ENCODE results near the gene TRPV5. TPM values are rescaled to one million over a fixed set of nuclear protein-coding genes. Genes with fewer than 3 reads are reported as not detected.

Gene TRPV5
- polyA plus RNA-seq, 4 donors, result 0.01 to 0.03 TPM; not detected in 2

DNA sequence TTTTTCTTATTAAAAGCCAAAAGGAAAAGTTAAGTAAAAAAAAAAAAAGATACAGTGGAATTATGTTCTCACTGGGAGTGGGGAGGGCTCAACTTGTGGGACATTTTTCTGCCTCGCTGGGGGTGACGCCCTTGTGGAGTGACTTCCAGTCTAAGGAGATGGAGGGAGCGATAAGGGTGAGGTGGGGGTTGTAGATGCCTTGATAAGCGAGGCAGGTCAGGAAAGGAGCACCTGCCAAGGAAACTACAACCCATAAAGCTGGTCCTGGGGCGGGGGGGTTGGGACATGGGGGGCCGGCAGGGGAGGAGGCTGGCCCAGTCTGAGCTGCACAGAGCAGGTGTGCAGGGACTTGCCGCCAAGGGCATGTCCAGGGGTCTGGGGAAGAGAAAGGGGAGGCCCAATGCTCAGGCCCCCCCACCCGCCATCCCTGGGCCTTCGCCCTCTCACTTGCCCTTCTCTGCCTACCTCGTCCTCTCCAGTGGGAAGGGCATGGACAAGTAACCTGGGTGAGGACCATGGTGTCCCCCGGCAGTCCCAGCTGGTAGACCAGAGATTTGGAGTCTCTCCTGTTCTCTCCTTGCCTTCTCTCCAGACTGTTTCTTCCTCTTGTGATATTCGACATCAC, 2.5 kb upstream of the TRPV5 start:
- FAIRE-seq, result no peak
- H3K4me1 ChIP-seq (ENCODE audit: control insufficient read depth in 3 of 3, insufficient read depth in 2 of 3, low read depth in 1 of 3, low read length in 2 of 3), result no peaks in the 10 kb centered on the region
- DNase-seq, result no peak
- H3K9me3 ChIP-seq (ENCODE audit: control insufficient read depth in 2 of 2, insufficient read depth in 1 of 2, low read depth in 1 of 2, low read length in 1 of 2), result no peaks in the 10 kb centered on the region
- H3K4me3 ChIP-seq (ENCODE audit: low read depth in 1 of 3, low read length in 3 of 3), result no peak overlapping the region
- peaks cover 0 to 28% (median 0%) of the 10 kb centered on the region in 3 donors for H3K36me3 ChIP-seq (ENCODE audit: control insufficient read depth in 3 of 3, insufficient read depth in 2 of 3, low read depth in 1 of 3, low read length in 3 of 3)
- no peak overlapping the region for H3K27ac ChIP-seq (ENCODE audit: low read depth in 1 of 3, low read length in 2 of 3)
- H3K27me3 ChIP-seq (ENCODE audit: control insufficient read depth in 3 of 3, insufficient read depth in 3 of 3, low read length in 3 of 3), result no peaks in the 10 kb centered on the region
- WGBS, 3 donors, result 78 to 92% (median 87%) methylated on average over 10 to 12 of the region's 12 CpGs

DNA sequence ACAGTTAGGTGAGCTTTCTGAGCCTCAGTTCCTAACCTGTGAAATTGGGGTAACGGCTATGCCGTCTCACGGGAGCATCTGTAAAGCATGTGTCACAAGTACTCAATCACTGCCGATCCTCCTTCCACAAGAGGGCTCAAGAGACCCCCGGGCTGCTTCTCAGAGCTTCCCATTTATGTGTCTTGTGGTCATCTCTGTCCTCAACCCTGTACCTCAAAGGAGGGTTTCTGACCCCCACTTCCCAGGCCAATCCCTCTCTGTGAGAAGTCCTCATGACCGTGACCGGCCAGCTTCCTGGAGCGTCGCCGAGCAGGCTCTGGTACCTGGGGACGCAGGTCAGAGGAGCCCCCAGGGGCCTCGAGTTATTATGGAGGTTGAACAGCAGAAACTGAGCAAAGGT, 510 bp upstream of the TRPV5 start:
- DNase-seq (no peak), FAIRE-seq (no peak)
- Histone ChIP-seq H3K36me3 (ENCODE audit: control insufficient read depth in 3 of 3, insufficient read depth in 2 of 3, low read depth in 1 of 3, low read length in 3 of 3) (peaks cover 0 to 13% (median 0%) of the 10 kb centered on the region in 3 donors), H3K4me1 (ENCODE audit: control insufficient read depth in 3 of 3, insufficient read depth in 2 of 3, low read depth in 1 of 3, low read length in 2 of 3) (no peaks in the 10 kb centered on the region), H3K27me3 (ENCODE audit: control insufficient read depth in 3 of 3, insufficient read depth in 3 of 3, low read length in 3 of 3) (no peaks in the 10 kb centered on the region), H3K9me3 (ENCODE audit: control insufficient read depth in 2 of 2, insufficient read depth in 1 of 2, low read depth in 1 of 2, low read length in 1 of 2) (no peaks in the 10 kb centered on the region), H3K4me3 (ENCODE audit: low read depth in 1 of 3, low read length in 3 of 3) (no peak overlapping the region), H3K27ac (ENCODE audit: low read depth in 1 of 3, low read length in 2 of 3) (no peak overlapping the region)
- WGBS, 3 donors, result 79 to 87% (median 83%) methylated on average over 12 of the region's 12 CpGs

DNA sequence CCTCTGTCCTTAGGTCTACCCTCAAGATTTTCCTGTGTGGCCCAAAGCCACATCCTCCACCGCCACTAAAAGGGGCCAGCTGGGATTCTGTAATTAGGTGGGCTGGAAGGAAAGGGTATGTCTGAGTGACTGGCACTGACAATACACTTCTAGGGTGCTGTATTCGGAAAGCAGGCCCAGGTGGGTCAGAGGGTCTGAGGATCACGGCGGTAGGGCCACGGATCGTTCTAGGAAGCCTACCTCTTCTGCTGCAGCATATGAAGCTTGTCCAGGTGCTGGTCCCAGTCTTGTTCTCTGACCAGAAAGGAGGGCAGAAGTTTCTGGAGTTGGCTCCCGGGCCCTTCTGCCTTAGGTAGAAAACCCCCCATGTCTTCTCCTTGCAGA, 462 bp downstream of the TRPV5 start:
- FAIRE-seq (no peak), DNase-seq (no peak)
- H3K4me1 ChIP-seq (ENCODE audit: control insufficient read depth in 3 of 3, insufficient read depth in 2 of 3, low read depth in 1 of 3, low read length in 2 of 3), result no peaks in the 10 kb centered on the region
- WGBS, 3 donors, result 88 to 92% (median 90%) methylated on average over 7 of the region's 7 CpGs
- no peak overlapping the region for H3K4me3 ChIP-seq (ENCODE audit: low read depth in 1 of 3, low read length in 3 of 3)
- H3K27me3 ChIP-seq (ENCODE audit: control insufficient read depth in 3 of 3, insufficient read depth in 3 of 3, low read length in 3 of 3), result no peaks in the 10 kb centered on the region
- no peaks in the 10 kb centered on the region for H3K9me3 ChIP-seq (ENCODE audit: control insufficient read depth in 2 of 2, insufficient read depth in 1 of 2, low read depth in 1 of 2, low read length in 1 of 2)
- H3K36me3 ChIP-seq (ENCODE audit: control insufficient read depth in 3 of 3, insufficient read depth in 2 of 3, low read depth in 1 of 3, low read length in 3 of 3), result peaks cover 0 to 8% (median 0%) of the 10 kb centered on the region in 3 donors
- H3K27ac ChIP-seq (ENCODE audit: low read depth in 1 of 3, low read length in 2 of 3), result no peak overlapping the region

DNA sequence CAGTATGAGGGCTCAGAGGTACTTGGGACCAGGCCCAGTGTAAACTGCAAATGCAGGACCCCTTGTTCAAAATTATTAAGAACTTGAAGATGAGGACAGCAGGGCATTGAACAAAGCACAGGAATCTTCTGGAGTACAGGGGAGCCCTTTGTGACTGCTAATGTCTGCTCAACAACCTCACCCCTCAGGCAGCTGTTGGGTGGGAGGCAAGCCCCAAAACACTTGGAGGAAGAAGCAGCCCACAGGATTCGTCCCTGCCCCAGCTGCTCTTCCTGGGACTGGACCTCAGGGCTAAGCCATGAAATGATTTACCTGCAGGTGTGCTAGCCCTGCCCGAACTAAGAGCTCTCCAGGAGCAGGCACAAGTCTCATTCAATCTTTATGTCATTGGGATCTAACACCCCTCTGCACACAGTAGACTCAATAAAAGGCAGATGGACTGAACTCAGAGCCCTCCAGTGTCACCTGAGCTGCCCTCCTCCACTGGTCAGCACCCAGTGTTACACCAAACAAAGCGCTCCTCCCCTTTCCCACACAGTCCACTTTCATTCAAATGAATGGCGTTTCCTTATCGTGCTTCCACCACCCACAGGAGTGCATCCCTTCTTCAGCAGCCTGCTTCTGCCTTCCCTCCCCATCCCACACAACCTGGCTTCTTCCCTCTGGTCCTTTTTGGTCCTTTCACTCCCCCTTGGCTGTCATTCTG, 1.0 kb downstream of the TRPV5 start:
- no peaks in the 10 kb centered on the region for H3K4me1 ChIP-seq (ENCODE audit: control insufficient read depth in 3 of 3, insufficient read depth in 2 of 3, low read depth in 1 of 3, low read length in 2 of 3)
- peaks cover 0 to 3% (median 0%) of the 10 kb centered on the region in 3 donors for H3K36me3 ChIP-seq (ENCODE audit: control insufficient read depth in 3 of 3, insufficient read depth in 2 of 3, low read depth in 1 of 3, low read length in 3 of 3)
- H3K27me3 ChIP-seq (ENCODE audit: control insufficient read depth in 3 of 3, insufficient read depth in 3 of 3, low read length in 3 of 3), result no peaks in the 10 kb centered on the region
- no peaks in the 10 kb centered on the region for H3K9me3 ChIP-seq (ENCODE audit: control insufficient read depth in 2 of 2, insufficient read depth in 1 of 2, low read depth in 1 of 2, low read length in 1 of 2)
- no peak for FAIRE-seq
- DNase-seq, result no peak
- no peak overlapping the region for H3K27ac ChIP-seq (ENCODE audit: low read depth in 1 of 3, low read length in 2 of 3)
- H3K4me3 ChIP-seq (ENCODE audit: low read depth in 1 of 3, low read length in 3 of 3), result no peak overlapping the region
- WGBS, 3 donors, result 61 to 68% (median 64%) methylated on average over 5 of the region's 5 CpGs

DNA sequence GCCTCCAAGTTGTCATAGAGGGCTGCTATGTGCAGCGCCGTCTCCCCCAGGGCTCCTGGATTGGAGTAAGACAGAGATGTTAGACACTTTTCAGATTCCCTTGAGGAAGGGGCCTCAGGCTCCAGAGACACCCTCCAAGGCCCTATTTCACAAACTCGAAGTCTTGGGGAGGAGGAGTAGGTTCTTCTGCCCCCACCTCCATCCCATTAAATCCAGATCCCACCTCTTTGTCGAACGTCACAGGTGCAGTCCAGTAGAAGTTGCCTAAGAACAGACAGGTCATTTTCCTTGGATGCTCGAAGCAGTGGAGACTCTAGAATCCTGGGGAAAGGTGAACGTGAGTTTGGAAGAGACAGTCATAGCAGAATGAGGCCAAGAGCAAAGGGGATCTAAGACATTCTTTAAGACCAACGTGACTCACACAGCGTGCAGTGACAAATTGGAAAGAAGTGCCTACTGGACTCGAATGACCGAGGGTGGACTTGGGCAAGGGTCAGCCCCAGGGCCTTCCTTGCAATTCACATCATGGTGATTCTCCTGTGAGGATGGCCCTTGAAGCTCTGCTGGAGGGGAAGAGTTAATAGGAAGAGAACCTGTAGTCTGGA, 3.3 kb downstream of the TRPV5 start:
- Histone ChIP-seq H3K9me3 (ENCODE audit: control insufficient read depth in 2 of 2, insufficient read depth in 1 of 2, low read depth in 1 of 2, low read length in 1 of 2) (no peaks in the 10 kb centered on the region), H3K4me3 (ENCODE audit: low read depth in 1 of 3, low read length in 3 of 3) (no peak overlapping the region), H3K36me3 (ENCODE audit: control insufficient read depth in 3 of 3, insufficient read depth in 2 of 3, low read depth in 1 of 3, low read length in 3 of 3) (no peaks in the 10 kb centered on the region), H3K4me1 (ENCODE audit: control insufficient read depth in 3 of 3, insufficient read depth in 2 of 3, low read depth in 1 of 3, low read length in 2 of 3) (no peaks in the 10 kb centered on the region), H3K27ac (ENCODE audit: low read depth in 1 of 3, low read length in 2 of 3) (no peak overlapping the region), H3K27me3 (ENCODE audit: control insufficient read depth in 3 of 3, insufficient read depth in 3 of 3, low read length in 3 of 3) (no peaks in the 10 kb centered on the region)
- DNase-seq (no peak), FAIRE-seq (no peak)
- WGBS, 3 donors, result 84 to 90% (median 89%) methylated on average over 11 of the region's 11 CpGs

DNA sequence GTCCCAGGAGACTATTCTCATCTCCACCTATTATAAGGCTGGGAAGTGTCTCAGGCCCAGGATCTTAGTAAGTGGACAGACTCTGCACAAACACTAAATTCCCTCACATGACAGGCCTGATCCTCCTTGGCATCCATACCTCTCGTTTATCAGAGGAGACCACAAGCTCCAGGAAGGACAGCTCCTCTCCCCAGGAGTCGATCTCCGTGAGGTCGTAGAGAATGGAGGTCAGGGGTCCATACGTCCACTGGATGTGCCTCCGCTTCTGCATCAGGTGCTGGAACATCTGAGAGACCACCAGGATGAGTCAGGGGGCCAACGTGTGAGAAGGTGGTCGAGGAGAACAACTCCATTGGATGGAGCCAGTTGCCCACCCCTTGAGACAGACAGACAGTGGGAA, 5.6 kb downstream of the TRPV5 start:
- Histone ChIP-seq H3K4me1 (ENCODE audit: control insufficient read depth in 3 of 3, insufficient read depth in 2 of 3, low read depth in 1 of 3, low read length in 2 of 3) (peaks cover 0 to 8% (median 5%) of the 10 kb centered on the region in 3 donors), H3K4me3 (ENCODE audit: low read depth in 1 of 3, low read length in 3 of 3) (no peak overlapping the region), H3K9me3 (ENCODE audit: control insufficient read depth in 2 of 2, insufficient read depth in 1 of 2, low read depth in 1 of 2, low read length in 1 of 2) (no peaks in the 10 kb centered on the region), H3K27ac (ENCODE audit: low read depth in 1 of 3, low read length in 2 of 3) (no peak overlapping the region), H3K27me3 (ENCODE audit: control insufficient read depth in 3 of 3, insufficient read depth in 3 of 3, low read length in 3 of 3) (no peaks in the 10 kb centered on the region), H3K36me3 (ENCODE audit: control insufficient read depth in 3 of 3, insufficient read depth in 2 of 3, low read depth in 1 of 3, low read length in 3 of 3) (no peaks in the 10 kb centered on the region)
- FAIRE-seq (no peak), DNase-seq (no peak)
- WGBS, 3 donors, result 66 to 84% (median 78%) methylated on average over 8 of the region's 8 CpGs

DNA sequence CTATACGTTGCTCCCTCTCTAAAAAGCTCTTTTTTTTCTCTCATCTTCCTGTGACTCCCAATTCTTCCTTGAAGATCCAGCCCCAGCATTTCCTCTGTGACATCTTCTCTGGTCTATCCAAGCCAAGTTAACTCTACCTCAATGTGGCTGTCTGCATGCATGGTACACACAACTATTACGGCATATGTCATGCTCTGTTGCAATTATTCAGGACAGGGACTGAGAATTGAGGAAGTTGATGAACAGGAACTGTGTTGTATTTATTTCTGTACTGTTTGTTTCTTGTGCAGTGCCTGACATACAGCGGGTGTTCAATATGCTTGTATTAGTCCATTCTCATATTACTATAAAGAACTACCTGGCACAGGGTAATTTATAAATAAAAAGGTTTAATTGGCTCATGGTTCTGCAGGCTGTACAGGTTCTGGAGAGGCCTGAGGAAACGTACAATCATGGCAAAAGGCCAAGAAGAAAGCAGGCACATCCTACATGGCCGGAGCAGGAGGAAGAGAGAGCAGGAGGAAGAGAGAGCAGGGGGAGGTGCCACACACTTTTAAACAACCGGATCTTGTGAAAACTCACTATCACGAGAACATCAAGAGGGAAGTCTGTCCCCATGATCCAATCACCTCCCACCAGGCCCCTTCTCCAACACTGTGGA, 6.3 kb downstream of the TRPV5 start:
- no peak for DNase-seq
- H3K4me3 ChIP-seq (ENCODE audit: low read depth in 1 of 3, low read length in 3 of 3), result no peak overlapping the region
- H3K27ac ChIP-seq (ENCODE audit: low read depth in 1 of 3, low read length in 2 of 3), result no peak overlapping the region
- no peaks in the 10 kb centered on the region for H3K9me3 ChIP-seq (ENCODE audit: control insufficient read depth in 2 of 2, insufficient read depth in 1 of 2, low read depth in 1 of 2, low read length in 1 of 2)
- FAIRE-seq, result no peak
- H3K4me1 ChIP-seq (ENCODE audit: control insufficient read depth in 3 of 3, insufficient read depth in 2 of 3, low read depth in 1 of 3, low read length in 2 of 3), result peaks cover 0 to 15% (median 5%) of the 10 kb centered on the region in 3 donors
- 56 to 75% (median 64%) methylated on average over 7 of the region's 7 CpGs for WGBS, 3 donors
- H3K27me3 ChIP-seq (ENCODE audit: control insufficient read depth in 3 of 3, insufficient read depth in 3 of 3, low read length in 3 of 3), result no peaks in the 10 kb centered on the region
- H3K36me3 ChIP-seq (ENCODE audit: control insufficient read depth in 3 of 3, insufficient read depth in 2 of 3, low read depth in 1 of 3, low read length in 3 of 3), result no peaks in the 10 kb centered on the region

DNA sequence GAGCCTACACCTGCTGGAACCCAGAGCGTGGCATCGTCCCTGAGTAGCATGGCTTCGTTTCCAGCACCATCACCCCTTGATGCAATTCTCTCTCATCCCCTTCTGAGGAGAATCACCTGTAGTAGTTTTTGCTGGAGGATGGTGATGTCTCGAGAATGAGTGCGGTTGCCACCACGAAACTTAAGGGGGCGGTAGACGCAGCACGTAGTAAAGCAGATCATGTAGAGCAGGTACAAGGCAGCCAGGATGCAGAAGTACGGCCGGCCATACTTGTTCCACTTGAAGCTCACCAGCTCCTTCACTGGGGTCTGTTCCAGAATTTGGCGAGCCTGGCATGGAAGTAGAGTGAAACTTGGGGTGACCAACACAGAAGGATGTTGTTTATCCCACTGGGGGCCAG, 8.1 kb downstream of the TRPV5 start:
- Histone ChIP-seq H3K27ac (ENCODE audit: low read depth in 1 of 3, low read length in 2 of 3) (no peak overlapping the region), H3K4me3 (ENCODE audit: low read depth in 1 of 3, low read length in 3 of 3) (no peak overlapping the region), H3K4me1 (ENCODE audit: control insufficient read depth in 3 of 3, insufficient read depth in 2 of 3, low read depth in 1 of 3, low read length in 2 of 3) (peaks cover 0 to 16% (median 5%) of the 10 kb centered on the region in 3 donors), H3K36me3 (ENCODE audit: control insufficient read depth in 3 of 3, insufficient read depth in 2 of 3, low read depth in 1 of 3, low read length in 3 of 3) (no peaks in the 10 kb centered on the region), H3K9me3 (ENCODE audit: control insufficient read depth in 2 of 2, insufficient read depth in 1 of 2, low read depth in 1 of 2, low read length in 1 of 2) (no peaks in the 10 kb centered on the region), H3K27me3 (ENCODE audit: control insufficient read depth in 3 of 3, insufficient read depth in 3 of 3, low read length in 3 of 3) (no peaks in the 10 kb centered on the region)
- FAIRE-seq, result no peak
- WGBS, 3 donors, result 75 to 88% (median 79%) methylated on average over 12 of the region's 12 CpGs
- no peak for DNase-seq
